K562 (cell line): ENCODE results near the gene INO80E. TPM values are rescaled to one million over a fixed set of nuclear protein-coding genes. Genes with fewer than 3 reads are reported as not detected.
A peak's percentile ranks its signal among the peaks of the same experiment; 100 is the strongest.

ENCODE experiments used
- ATAC-seq: fragments of 200-7000 bp; cut with Tn5 transposase; 3 replicates; pipeline ENCODE4 v1.9.1; 2020; ENCODE audit warnings: moderate library complexity
- BruUV-seq: library from RNA; stranded (reverse); fragments of 400-500 nt; replicated peaks from 2 replicates; lab custom pipeline; 2021; lab: Mats Ljungman, UMichigan
- CTCF ChIA-PET: fragments of 300-600 bp; formaldehyde crosslinking; extraction: SDS; loops from one replicate; lab custom pipeline; 2021; ENCODE audit warnings: low intra/inter-chr PET ratio; lab: Yijun Ruan, JAX
- POLR2A ChIA-PET: fragments of 300-600, 350-650 bp; sonication (Branson Sonifier 250); formaldehyde crosslinking; extraction: SDS; loops from one replicate; lab custom pipeline; 2021; ENCODE audit warnings: antibody characterized with exemption, inconsistent platforms; lab: Yijun Ruan, JAX
- DNase-seq, 4 experiments: peaks; one replicate each; pipeline versions ENCODE4 v3.0.0 to v3.0.0-alpha.2; 2011 to 2018; ENCODE audit warnings: low spot score in 3 of 4, mixed read lengths in 3 of 4; ENCODE audit errors: extremely low read depth in 1 of 4
- FAIRE-seq: peaks from 2 replicates; lab custom pipeline; 2011; peaks lifted over from hg19 to GRCh38; lab: Jason Lieb, UNC
- H2AFZ ChIP-seq: 2 replicates; pipeline ENCODE4 v1.6.0; 2011; ENCODE audit warnings: low read depth, low read length, control low read depth, inconsistent platforms
- H3K27ac ChIP-seq: fragments of 200-600 bp; 3 replicates; pipeline ENCODE4 v1.8.0; 2011; ENCODE audit warnings: low read depth, mild to moderate bottlenecking, control low read depth, inconsistent platforms, low read length, moderate library complexity, mixed read lengths; ENCODE audit errors: extremely low read depth
- H3K27me3 ChIP-seq, 2 experiments: fragments of 300-600 bp in 1 of 2; 2 replicates in 1 of 2; 3 replicates in 1 of 2; pipeline versions ENCODE4 v1.6.0 to v1.8.0; 2011; ENCODE audit warnings: inconsistent platforms in 2 of 2, low read length in 2 of 2, mild to moderate bottlenecking in 1 of 2, mixed read lengths in 1 of 2, moderate library complexity in 1 of 2; ENCODE audit not compliant: control insufficient read depth in 2 of 2, insufficient read depth in 2 of 2
- H3K36me3 ChIP-seq: fragments of 300-600 bp; 3 replicates; pipeline ENCODE4 v1.8.0; 2011; ENCODE audit warnings: mild to moderate bottlenecking, low read length, inconsistent platforms; ENCODE audit not compliant: control insufficient read depth, insufficient read depth
- H3K4me1 ChIP-seq, 2 experiments: fragments of 200-600 bp in 1 of 2; replicated peaks in 1 of 2; 2 replicates in 1 of 2; 3 replicates in 1 of 2; pipeline versions ENCODE4 v1.5.1 to v1.8.0; 2011; ENCODE audit warnings: inconsistent platforms in 2 of 2, low read length in 2 of 2, mild to moderate bottlenecking in 1 of 2, mixed read lengths in 1 of 2, moderate library complexity in 1 of 2; ENCODE audit not compliant: control insufficient read depth in 2 of 2, insufficient read depth in 2 of 2
- H3K4me2 ChIP-seq: 2 replicates; pipeline ENCODE4 v1.6.1; 2011; ENCODE audit warnings: low read length, control low read depth, inconsistent platforms, mixed read lengths; ENCODE audit not compliant: insufficient read depth
- H3K4me3 ChIP-seq: fragments of 200-600 bp; sonication (generic), shearing (Covaris generic); 2 replicates; pipeline ENCODE4 v1.5.1; 2016; ENCODE audit warnings: control low read depth, inconsistent platforms
- H3K79me2 ChIP-seq: fragments of 200-600 bp; 3 replicates; pipeline ENCODE4 v1.8.0; 2011; ENCODE audit warnings: low read length, inconsistent platforms; ENCODE audit not compliant: control insufficient read depth, insufficient read depth
- H3K9ac ChIP-seq, 2 experiments: 2 replicates each; pipeline versions ENCODE4 v1.6.0 to v1.6.1; 2011; ENCODE audit warnings: low read depth in 2 of 2, low read length in 2 of 2, control low read depth in 1 of 2, inconsistent platforms in 1 of 2, mild to moderate bottlenecking in 1 of 2, mixed read lengths in 1 of 2; ENCODE audit not compliant: insufficient read depth in 1 of 2
- H3K9me1 ChIP-seq: one replicate; pipeline ENCODE4 v1.6.0; 2011; ENCODE audit warnings: inconsistent platforms, mild to moderate bottlenecking, low read length, moderate library complexity; ENCODE audit not compliant: control insufficient read depth, insufficient read depth
- H3K9me3 ChIP-seq: replicated peaks from 2 replicates; pipeline ENCODE4 v1.5.1; 2011; ENCODE audit warnings: low read depth, low read length, inconsistent platforms; ENCODE audit not compliant: control insufficient read depth, insufficient read depth
- H4K20me1 ChIP-seq: replicated peaks from 2 replicates; pipeline ENCODE4 v1.6.1; 2011; ENCODE audit warnings: low read length, inconsistent platforms, mixed read lengths; ENCODE audit not compliant: control insufficient read depth, insufficient read depth
- ASH1L ChIP-seq: fragments of 450-650 bp; IDR thresholded peaks from 2 replicates; pipeline ENCODE4 v1.6.1; 2018; ENCODE audit warnings: borderline replicate concordance, mild to moderate bottlenecking, low read depth; ENCODE audit not compliant: partially characterized antibody
- FOXA3 ChIP-seq, 2 experiments: fragments of 450-650 bp in 1 of 2; sonication (generic) in 1 of 2; formaldehyde crosslinking; IDR thresholded peaks in 1 of 2; conservative IDR thresholded peaks in 1 of 2; 2 replicates each; pipeline versions ENCODE4 v1.4.0 to v1.8.0; 2020 to 2022; ENCODE audit warnings: mild to moderate bottlenecking in 2 of 2, missing genetic modification reagents in 1 of 2
- POLR2H ChIP-seq: IDR thresholded peaks from 2 replicates; pipeline ENCODE4 v1.6.1; 2016; ENCODE audit warnings: missing genetic modification characterization, low read depth, mild to moderate bottlenecking, control low read depth, missing compliant biosample characterization, moderate library complexity
- STAT5A ChIP-seq: IDR thresholded peaks from 2 replicates; pipeline ENCODE4 v1.6.1; 2012; ENCODE audit warnings: low read length, inconsistent platforms, borderline replicate concordance
- TRIM28 ChIP-seq: fragments of 450-650 bp; IDR thresholded peaks from 2 replicates; pipeline ENCODE4 v1.6.1; 2017
- ZC3H4 ChIP-seq: sonication (generic); formaldehyde crosslinking; IDR thresholded peaks from 2 replicates; pipeline ENCODE4 v1.9.0; 2021; ENCODE audit warnings: missing genetic modification reagents, borderline replicate concordance
- ZNF212 ChIP-seq: fragments of 450-650 bp; formaldehyde crosslinking; IDR thresholded peaks from 2 replicates; pipeline ENCODE4 v1.4.0; 2020; ENCODE audit warnings: mild to moderate bottlenecking
- ZNF586 ChIP-seq: fragments of 450-650 bp; formaldehyde crosslinking; conservative IDR thresholded peaks from 2 replicates; pipeline ENCODE4 v1.4.0; 2020; ENCODE audit warnings: mild to moderate bottlenecking, moderate library complexity
- ZNF830 ChIP-seq: fragments of 250-450 bp; sonication (Bioruptor Pico); IDR thresholded peaks from 2 replicates; pipeline ENCODE4 v1.5.0; 2021; ENCODE audit warnings: mild to moderate bottlenecking
- WGBS: fragments of 100-300 bp; shearing (Covaris generic); methylation state at CpG from one replicate; pipeline ENCODE4 v1.1.6; 2016; ENCODE audit warnings: low coverage, mixed read lengths; ENCODE audit not compliant: insufficient coverage; ENCODE audit errors: missing lambda C conversion rate; 5-methylcytosine and 5-hydroxymethylcytosine counted together
- in situ Hi-C: fragments of 300-500 bp; cut with MboI; formaldehyde crosslinking; loops from 4 replicates; pipeline ENCODE4 v1.15.0; 2018; ENCODE audit warnings: inconsistent platforms, mixed read lengths
- intact Hi-C: fragments of 100-400 bp; cut with micrococcal nuclease; formaldehyde crosslinking; loops from 2 replicates; pipeline ENCODE4 v1.14.2; 2022
- polyA plus RNA-seq, 8 experiments: library from polyadenylated mRNA; depleted of rRNA in 4 of 8; stranded (reverse) in 5 of 8; unstranded in 3 of 8; fragments of >200 nt; fragmentation: Nextera tagmentation in 2 of 8; fragmentation: Illumina TruSeq in 1 of 8; extraction: Ambion mirVana in 2 of 8; extraction: Trizol in 1 of 8; gene quantifications; 2 replicates each; pipeline versions ENCODE4 v1.2.1 to v1.2.3, GENCODE V29; 2011 to 2014; ENCODE audit warnings: inconsistent platforms in 1 of 8, missing spikeins in 1 of 8
- total RNA-seq, 7 experiments: library from RNA; depleted of rRNA in 6 of 7; stranded (reverse); fragments of >200 nt in 6 of 7; fragmentation: Illumina TruSeq in 2 of 7; extraction: Trizol in 2 of 7; gene quantifications; 2 replicates each; pipeline versions ENCODE4 v1.2.1 to v1.2.3, GENCODE V29; 2011 to 2021; ENCODE audit warnings: low replicate concordance in 1 of 7
- TF ChIP-seq, protein P1 (sequence below): fragments of 250-450 bp; sonication (Bioruptor Pico); IDR thresholded peaks from 2 replicates; pipeline ENCODE4 v1.8.0; 2021; ENCODE audit warnings: mild to moderate bottlenecking, moderate library complexity
- TF ChIP-seq, protein P2 (sequence below): fragments of 450-650 bp; IDR thresholded peaks from 2 replicates; pipeline ENCODE4 v1.7.0; 2016; ENCODE audit warnings: borderline replicate concordance
- TF ChIP-seq, protein P3 (sequence below): fragments of 450-650 bp; IDR thresholded peaks from one replicate; pipeline ENCODE4 v1.6.1; 2018; ENCODE audit warnings: mild to moderate bottlenecking, moderate library complexity; ENCODE audit not compliant: partially characterized antibody

Gene INO80E
- total and polyA plus RNA-seq, 9 of the 15 experiments (the other 6 are each of a cell fraction or from before 2014, with no cell fraction given) = 0.31 to 102 (median 49.3) TPM

DNA sequence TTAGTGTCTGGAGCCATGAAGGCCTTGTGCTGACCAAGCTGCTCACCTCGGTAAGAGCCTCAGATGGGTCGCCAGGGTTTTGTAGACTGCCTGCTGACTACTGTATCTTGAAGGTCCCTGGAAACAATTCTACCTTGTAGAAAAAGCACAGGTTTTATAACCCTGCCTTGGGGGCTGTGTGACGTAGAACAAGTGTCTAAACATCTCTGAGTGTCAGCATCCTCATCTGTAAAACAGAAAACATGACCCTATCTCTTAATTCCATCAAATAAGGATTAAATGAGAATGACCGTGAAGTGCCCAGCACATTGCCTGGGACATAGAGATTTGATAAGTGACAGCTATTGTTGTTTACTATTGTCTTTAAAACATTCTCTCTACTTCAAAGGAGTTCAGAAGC lies 27.8 kb upstream of the INO80E start (continued):
- TF ChIP-seq, protein P1, sequence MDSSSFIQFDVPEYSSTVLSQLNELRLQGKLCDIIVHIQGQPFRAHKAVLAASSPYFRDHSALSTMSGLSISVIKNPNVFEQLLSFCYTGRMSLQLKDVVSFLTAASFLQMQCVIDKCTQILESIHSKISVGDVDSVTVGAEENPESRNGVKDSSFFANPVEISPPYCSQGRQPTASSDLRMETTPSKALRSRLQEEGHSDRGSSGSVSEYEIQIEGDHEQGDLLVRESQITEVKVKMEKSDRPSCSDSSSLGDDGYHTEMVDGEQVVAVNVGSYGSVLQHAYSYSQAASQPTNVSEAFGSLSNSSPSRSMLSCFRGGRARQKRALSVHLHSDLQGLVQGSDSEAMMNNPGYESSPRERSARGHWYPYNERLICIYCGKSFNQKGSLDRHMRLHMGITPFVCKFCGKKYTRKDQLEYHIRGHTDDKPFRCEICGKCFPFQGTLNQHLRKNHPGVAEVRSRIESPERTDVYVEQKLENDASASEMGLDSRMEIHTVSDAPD (CRISPR knock-in tag) = no peak
- no peak for TF ChIP-seq STAT5A

DNA sequence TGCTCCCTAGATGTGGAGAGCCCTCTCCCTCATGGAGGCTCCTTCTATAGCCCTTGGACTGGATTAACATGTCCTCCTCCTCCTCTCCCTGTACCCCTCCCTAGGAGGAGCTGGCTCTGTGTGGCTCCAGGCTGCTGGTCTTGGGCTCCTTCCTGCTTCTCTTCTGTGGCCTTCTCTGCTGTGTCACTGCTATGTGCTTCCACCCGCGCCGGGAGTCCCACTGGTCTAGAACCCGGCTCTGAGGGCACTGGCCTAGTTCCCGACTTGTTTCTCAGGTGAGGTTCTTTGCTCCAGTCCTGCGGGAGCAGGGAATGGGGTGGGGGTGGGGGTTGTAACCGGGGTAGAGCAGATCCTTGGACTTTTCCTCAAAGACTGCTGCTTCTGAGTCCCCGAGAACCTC lies 24.7 kb upstream of the INO80E start:
- Histone ChIP-seq H3K4me2 (no peak overlapping the region), H3K4me3 (no peak overlapping the region)
- DNase-seq = no peak
- intact Hi-C loops = no loop called here
- TF ChIP-seq ZNF586 (no peak), FOXA3 (CRISPR knock-in tag; conservative IDR thresholded peaks at IDR 0.05 in 1 of 2, IDR thresholded peaks at IDR 0.05 in 1 of 2) (no peak), TRIM28 (no peak), POLR2H (tag) (no peak), ZNF830 (CRISPR knock-in tag) (no peak), ASH1L (no peak), ZC3H4 (CRISPR knock-in tag) (no peak), ZNF212 (CRISPR knock-in tag) (no peak)
- TF ChIP-seq, protein P2, sequence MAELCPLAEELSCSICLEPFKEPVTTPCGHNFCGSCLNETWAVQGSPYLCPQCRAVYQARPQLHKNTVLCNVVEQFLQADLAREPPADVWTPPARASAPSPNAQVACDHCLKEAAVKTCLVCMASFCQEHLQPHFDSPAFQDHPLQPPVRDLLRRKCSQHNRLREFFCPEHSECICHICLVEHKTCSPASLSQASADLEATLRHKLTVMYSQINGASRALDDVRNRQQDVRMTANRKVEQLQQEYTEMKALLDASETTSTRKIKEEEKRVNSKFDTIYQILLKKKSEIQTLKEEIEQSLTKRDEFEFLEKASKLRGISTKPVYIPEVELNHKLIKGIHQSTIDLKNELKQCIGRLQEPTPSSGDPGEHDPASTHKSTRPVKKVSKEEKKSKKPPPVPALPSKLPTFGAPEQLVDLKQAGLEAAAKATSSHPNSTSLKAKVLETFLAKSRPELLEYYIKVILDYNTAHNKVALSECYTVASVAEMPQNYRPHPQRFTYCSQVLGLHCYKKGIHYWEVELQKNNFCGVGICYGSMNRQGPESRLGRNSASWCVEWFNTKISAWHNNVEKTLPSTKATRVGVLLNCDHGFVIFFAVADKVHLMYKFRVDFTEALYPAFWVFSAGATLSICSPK = no peak
- TF ChIP-seq, protein P3, sequence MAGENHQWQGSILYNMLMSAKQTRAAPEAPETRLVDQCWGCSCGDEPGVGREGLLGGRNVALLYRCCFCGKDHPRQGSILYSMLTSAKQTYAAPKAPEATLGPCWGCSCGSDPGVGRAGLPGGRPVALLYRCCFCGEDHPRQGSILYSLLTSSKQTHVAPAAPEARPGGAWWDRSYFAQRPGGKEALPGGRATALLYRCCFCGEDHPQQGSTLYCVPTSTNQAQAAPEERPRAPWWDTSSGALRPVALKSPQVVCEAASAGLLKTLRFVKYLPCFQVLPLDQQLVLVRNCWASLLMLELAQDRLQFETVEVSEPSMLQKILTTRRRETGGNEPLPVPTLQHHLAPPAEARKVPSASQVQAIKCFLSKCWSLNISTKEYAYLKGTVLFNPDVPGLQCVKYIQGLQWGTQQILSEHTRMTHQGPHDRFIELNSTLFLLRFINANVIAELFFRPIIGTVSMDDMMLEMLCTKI = no peak
- TF ChIP-seq, all 486 proteins: peak for 0
- FAIRE-seq (no peak), ATAC-seq (no peak)
- no peaks in the 10 kb centered on the region for H3K27me3 ChIP-seq
- peaks cover 3% of the 10 kb centered on the region for H3K9me1 ChIP-seq
- peak overlapping the region in 1 of 2 experiments; percentile 49; a peak in 1 of 4 replicates for H3K9ac ChIP-seq
- WGBS = 87% methylated on average over 8 of the region's 8 CpGs
- POLR2A ChIA-PET = interaction anchor here (0.6 kb wide), 1 partner anchor 14 kb away, joined by 3 read pairs; no protein-coding TSS in a partner anchor
- H3K4me1 ChIP-seq = peaks cover 21 to 27% of the 10 kb centered on the region in 2 experiments; a peak in 4 of 5 replicates
- CTCF ChIA-PET = no interaction called here
- H3K36me3 ChIP-seq = peaks cover 33% of the 10 kb centered on the region
- H2AFZ ChIP-seq = no peak overlapping the region
- no peak overlapping the region for H3K27ac ChIP-seq
- peaks cover 26% of the 10 kb centered on the region for H3K79me2 ChIP-seq
- peaks cover 17% of the 10 kb centered on the region for H4K20me1 ChIP-seq
- in situ Hi-C loops = no loop called here
- BruUV-seq = no TSS peak
- H3K9me3 ChIP-seq = no peaks in the 10 kb centered on the region; the same call in 1 of the 2 replicates
